ENCODE results near the gene ADAM22.

DNA sequence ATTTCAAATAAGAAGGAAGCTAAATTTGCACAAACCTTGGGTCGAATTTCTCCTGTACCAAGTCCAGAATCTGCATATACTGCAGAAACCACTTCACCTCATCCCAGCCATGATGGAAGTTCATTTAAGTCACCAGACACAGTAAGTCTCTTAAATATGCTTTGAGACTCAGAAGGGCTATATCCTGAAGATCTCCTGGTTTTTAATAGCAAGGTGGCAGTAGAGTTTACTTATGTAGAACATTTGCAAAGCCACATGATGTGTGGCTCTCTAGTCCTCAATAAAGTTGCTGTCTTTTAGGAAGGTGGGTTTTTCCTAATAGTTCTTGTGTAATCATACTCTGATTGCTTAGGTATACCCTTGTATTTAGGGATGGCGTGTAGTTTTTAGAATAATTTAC lies 49.0 kb upstream of the ADAM22 start:
- TF ChIP-seq CTCF (IDR thresholded peaks at IDR 0.05): no peak
- TF ChIP-seq POLR2A (IDR thresholded peaks at IDR 0.05): no peak

Data from right lobe of liver (tissue), 4 donors.